AG04449 (cell line): ENCODE data around the gene IER5L.

Experiments used
- CTCF ChIA-PET: fragments of 350-600 bp; formaldehyde crosslinking; extraction: SDS; loops from one replicate; lab custom pipeline; 2021; ENCODE audit warnings: antibody characterized with exemption; lab: Yijun Ruan, JAX
- POLR2A ChIA-PET: fragments of 400-600, 350-600 bp; formaldehyde crosslinking; extraction: SDS; loops from one replicate; lab custom pipeline; 2020; ENCODE audit warnings: antibody characterized with exemption, inconsistent platforms; lab: Yijun Ruan, JAX
- DNase-seq: peaks from one replicate; pipeline ENCODE4 v3.0.0-alpha.2; 2010; ENCODE audit warnings: low read depth, low spot score
- H3K4me3 ChIP-seq: 2 replicates; pipeline ENCODE4 v1.5.1; 2011; ENCODE audit warnings: low read depth, mild to moderate bottlenecking, control low read depth, low read length
- CTCF ChIP-seq: IDR thresholded peaks from one replicate; pipeline ENCODE4 v1.5.1; 2011; ENCODE audit warnings: mild to moderate bottlenecking, moderate library complexity, low read length, control low read depth, inconsistent platforms; ENCODE audit not compliant: insufficient read depth; ENCODE audit errors: missing control alignments

IER5L gene

GRCh38 chr9:129185991-129186390 lies 7.9 kb upstream of the IER5L start:
- no peak overlapping the region for H3K4me3 ChIP-seq
- no peak for TF ChIP-seq CTCF
- CTCF ChIA-PET = no interaction called here
- POLR2A ChIA-PET = no interaction called here
- DNase-seq = no peak

- no peak for TF ChIP-seq CTCF
- POLR2A ChIA-PET = no interaction called here
- CTCF ChIA-PET = no interaction called here
- no peak overlapping the region for H3K4me3 ChIP-seq
- DNase-seq = no peak
These were observed 7.3 kb upstream of the IER5L start for GRCh38 chr9:129185402-129185801.

- no peak for TF ChIP-seq CTCF
- DNase-seq = no peak
- CTCF ChIA-PET = interaction anchor here (0.7 to 2.2 kb wide), 2 partner anchors 10 to 440 kb away, joined by 3 to 11 read pairs; no protein-coding TSS in a partner anchor
- POLR2A ChIA-PET = interaction anchor here (1.0 to 1.2 kb wide), 2 partner anchors 10 to 18 kb away, joined by 3 to 4 read pairs; no protein-coding TSS in a partner anchor
- no peak overlapping the region for H3K4me3 ChIP-seq
These were observed 6.6 kb upstream of the IER5L start for GRCh38 chr9:129184596-129185122.

- ChIA-PET CTCF (interaction anchor here (1.9 to 2.2 kb wide), 2 partner anchors 10 to 425 kb away, joined by 6 to 11 read pairs; no protein-coding TSS in a partner anchor), POLR2A (interaction anchor here (1.0 to 1.2 kb wide), 2 partner anchors 10 to 18 kb away, joined by 3 to 4 read pairs; no protein-coding TSS in a partner anchor)
- no peak for TF ChIP-seq CTCF
- DNase-seq = no peak
- H3K4me3 ChIP-seq = no peak overlapping the region
These were observed 6.1 kb upstream of the IER5L start for GRCh38 chr9:129184219-129184524.

- ChIA-PET CTCF (interaction anchor here (1.8 to 2.2 kb wide), 3 partner anchors 9 to 425 kb away, joined by 5 to 11 read pairs (median 6); no protein-coding TSS in a partner anchor), POLR2A (interaction anchor here (0.8 to 1.2 kb wide), 3 partner anchors 9 to 313 kb away, joined by 3 to 4 read pairs (median 3); no protein-coding TSS in a partner anchor)
- no peak for DNase-seq
- TF ChIP-seq CTCF = no peak
- no peak overlapping the region for H3K4me3 ChIP-seq
These were observed 5.6 kb upstream of the IER5L start for GRCh38 chr9:129183495-129184218.
